ENCODE measurements around the gene TNIK. TPM values are rescaled to one million over a fixed set of nuclear protein-coding genes. Genes with fewer than 3 reads are reported as not detected.
A peak's percentile ranks its signal among the peaks of the same experiment; 100 is the strongest.
"Not testable (repeated sequence)": the region's sequence is repeated elsewhere in the genome, so short reads cannot be mapped to it uniquely, and the experiment has no call there.

TNIK gene
- total and polyA plus RNA-seq, 2 experiments from 2014 or later, result 14.6 to 34.3 TPM

DNA sequence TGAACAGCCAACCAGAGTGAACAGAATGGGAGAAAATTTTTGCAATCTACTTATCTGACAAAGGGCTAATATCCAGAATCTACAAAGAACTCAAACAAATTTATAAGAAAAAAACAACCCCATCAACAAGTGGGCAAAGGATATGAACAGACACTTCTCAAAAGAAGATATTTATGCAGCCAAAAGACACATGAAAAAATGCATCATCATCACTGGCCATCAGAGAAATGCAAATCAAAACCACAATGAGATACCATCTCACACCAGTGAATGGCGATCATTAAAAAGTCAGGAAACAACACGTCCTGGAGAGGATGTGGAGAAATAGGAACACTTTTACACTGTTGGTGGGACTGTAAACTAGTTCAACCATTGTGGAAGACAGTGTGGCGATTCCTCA lies 341.2 kb downstream of the TNIK start:
- Mint-ChIP-seq H3K36me3 (ENCODE audit: low read depth) (peaks cover 53% of the 10 kb centered on the region), H3K4me1 (peaks cover 16% of the 10 kb centered on the region), H3K9me3 (peaks cover 10% of the 10 kb centered on the region; the same call in 2 of the 3 replicates)
- not testable (repeated sequence) for H3K4me3 Mint-ChIP-seq; H4K20me1 ChIP-seq (replicated peaks; ENCODE audit: insufficient read depth); H3K9me2 ChIP-seq (ENCODE audit: insufficient read depth); H3K4me2 ChIP-seq; H3K27me3 ChIP-seq (ENCODE audit: insufficient read depth); H3F3A ChIP-seq (replicated peaks; ENCODE audit: low read depth); H3K27ac ChIP-seq (ENCODE audit: low read depth); H3K27me3 Mint-ChIP-seq (ENCODE audit: insufficient read depth, low read depth, poor library complexity); H3K36me3 ChIP-seq (ENCODE audit: insufficient read depth); H3K79me2 ChIP-seq (replicated peaks; ENCODE audit: insufficient read depth); H2AFZ ChIP-seq; ATAC-seq; DNase-seq (ENCODE audit: low spot score); H3K27ac Mint-ChIP-seq; H3K4me3 ChIP-seq
- 0 out of 2 replicates have a peak, but pooled peaks cover 17% of the 10 kb centered on the region for H3K4me1 ChIP-seq (ENCODE audit: insufficient read depth)

DNA sequence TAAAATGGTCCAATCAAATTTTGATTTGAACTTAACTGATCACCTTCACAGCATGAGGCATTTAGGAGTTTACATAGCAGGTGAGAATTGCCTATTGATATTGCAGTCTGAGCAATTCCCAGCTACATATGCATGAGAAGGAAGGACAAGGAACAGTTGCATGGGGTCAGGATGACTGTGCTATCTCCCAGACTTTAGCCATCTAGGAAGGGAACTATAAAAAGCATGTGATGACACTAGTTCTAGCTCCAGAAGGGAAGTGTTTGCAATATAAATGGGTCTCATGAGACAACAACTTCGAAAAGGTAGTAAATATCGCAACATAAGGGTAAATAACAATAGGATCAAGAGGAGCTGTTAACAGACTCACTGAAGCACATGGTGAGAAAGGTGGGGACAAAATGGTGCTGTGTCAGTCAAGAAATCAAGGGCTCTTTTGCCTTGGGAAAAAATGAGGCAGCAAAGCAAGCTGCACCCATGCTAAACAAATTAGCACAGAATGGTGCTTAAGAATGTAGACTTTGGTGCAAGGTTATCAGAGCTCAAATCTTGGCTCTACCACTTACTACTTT lies 343.3 kb downstream of the TNIK start:
- no peaks in the 10 kb centered on the region for H3K79me2 ChIP-seq (replicated peaks; ENCODE audit: insufficient read depth)
- no peaks in the 10 kb centered on the region for H3K9me2 ChIP-seq (ENCODE audit: insufficient read depth)
- ATAC-seq (peak; percentile 75), DNase-seq (ENCODE audit: low spot score) (peak; percentile 28)
- 0 out of 2 replicates have a peak, but pooled peaks cover 17% of the 10 kb centered on the region for H3K4me1 ChIP-seq (ENCODE audit: insufficient read depth)
- Mint-ChIP-seq H3K27ac (peak overlapping the region; percentile 98), H3K4me3 (no peak overlapping the region), H3K9me3 (peaks cover 10% of the 10 kb centered on the region; the same call in 2 of the 3 replicates), H3K4me1 (peaks cover 16% of the 10 kb centered on the region), H3K27me3 (ENCODE audit: insufficient read depth, low read depth, poor library complexity) (peaks cover 7% of the 10 kb centered on the region), H3K36me3 (ENCODE audit: low read depth) (peaks cover 43% of the 10 kb centered on the region)
- H3K36me3 ChIP-seq (ENCODE audit: insufficient read depth), result no peaks in the 10 kb centered on the region
- no peak overlapping the region for H3K4me2 ChIP-seq
- H3K27me3 ChIP-seq (ENCODE audit: insufficient read depth), result no peaks in the 10 kb centered on the region
- no peaks in the 10 kb centered on the region for H4K20me1 ChIP-seq (replicated peaks; ENCODE audit: insufficient read depth)
- no peak overlapping the region for H2AFZ ChIP-seq
- no peak for TF ChIP-seq POLR2AphosphoS5 (IDR thresholded peaks at IDR 0.05; ENCODE audit: low read depth)
- TF ChIP-seq STAT1 (IDR thresholded peaks at IDR 0.05; ENCODE audit: unreplicated experiment), result no peak
- TF ChIP-seq, protein P1, sequence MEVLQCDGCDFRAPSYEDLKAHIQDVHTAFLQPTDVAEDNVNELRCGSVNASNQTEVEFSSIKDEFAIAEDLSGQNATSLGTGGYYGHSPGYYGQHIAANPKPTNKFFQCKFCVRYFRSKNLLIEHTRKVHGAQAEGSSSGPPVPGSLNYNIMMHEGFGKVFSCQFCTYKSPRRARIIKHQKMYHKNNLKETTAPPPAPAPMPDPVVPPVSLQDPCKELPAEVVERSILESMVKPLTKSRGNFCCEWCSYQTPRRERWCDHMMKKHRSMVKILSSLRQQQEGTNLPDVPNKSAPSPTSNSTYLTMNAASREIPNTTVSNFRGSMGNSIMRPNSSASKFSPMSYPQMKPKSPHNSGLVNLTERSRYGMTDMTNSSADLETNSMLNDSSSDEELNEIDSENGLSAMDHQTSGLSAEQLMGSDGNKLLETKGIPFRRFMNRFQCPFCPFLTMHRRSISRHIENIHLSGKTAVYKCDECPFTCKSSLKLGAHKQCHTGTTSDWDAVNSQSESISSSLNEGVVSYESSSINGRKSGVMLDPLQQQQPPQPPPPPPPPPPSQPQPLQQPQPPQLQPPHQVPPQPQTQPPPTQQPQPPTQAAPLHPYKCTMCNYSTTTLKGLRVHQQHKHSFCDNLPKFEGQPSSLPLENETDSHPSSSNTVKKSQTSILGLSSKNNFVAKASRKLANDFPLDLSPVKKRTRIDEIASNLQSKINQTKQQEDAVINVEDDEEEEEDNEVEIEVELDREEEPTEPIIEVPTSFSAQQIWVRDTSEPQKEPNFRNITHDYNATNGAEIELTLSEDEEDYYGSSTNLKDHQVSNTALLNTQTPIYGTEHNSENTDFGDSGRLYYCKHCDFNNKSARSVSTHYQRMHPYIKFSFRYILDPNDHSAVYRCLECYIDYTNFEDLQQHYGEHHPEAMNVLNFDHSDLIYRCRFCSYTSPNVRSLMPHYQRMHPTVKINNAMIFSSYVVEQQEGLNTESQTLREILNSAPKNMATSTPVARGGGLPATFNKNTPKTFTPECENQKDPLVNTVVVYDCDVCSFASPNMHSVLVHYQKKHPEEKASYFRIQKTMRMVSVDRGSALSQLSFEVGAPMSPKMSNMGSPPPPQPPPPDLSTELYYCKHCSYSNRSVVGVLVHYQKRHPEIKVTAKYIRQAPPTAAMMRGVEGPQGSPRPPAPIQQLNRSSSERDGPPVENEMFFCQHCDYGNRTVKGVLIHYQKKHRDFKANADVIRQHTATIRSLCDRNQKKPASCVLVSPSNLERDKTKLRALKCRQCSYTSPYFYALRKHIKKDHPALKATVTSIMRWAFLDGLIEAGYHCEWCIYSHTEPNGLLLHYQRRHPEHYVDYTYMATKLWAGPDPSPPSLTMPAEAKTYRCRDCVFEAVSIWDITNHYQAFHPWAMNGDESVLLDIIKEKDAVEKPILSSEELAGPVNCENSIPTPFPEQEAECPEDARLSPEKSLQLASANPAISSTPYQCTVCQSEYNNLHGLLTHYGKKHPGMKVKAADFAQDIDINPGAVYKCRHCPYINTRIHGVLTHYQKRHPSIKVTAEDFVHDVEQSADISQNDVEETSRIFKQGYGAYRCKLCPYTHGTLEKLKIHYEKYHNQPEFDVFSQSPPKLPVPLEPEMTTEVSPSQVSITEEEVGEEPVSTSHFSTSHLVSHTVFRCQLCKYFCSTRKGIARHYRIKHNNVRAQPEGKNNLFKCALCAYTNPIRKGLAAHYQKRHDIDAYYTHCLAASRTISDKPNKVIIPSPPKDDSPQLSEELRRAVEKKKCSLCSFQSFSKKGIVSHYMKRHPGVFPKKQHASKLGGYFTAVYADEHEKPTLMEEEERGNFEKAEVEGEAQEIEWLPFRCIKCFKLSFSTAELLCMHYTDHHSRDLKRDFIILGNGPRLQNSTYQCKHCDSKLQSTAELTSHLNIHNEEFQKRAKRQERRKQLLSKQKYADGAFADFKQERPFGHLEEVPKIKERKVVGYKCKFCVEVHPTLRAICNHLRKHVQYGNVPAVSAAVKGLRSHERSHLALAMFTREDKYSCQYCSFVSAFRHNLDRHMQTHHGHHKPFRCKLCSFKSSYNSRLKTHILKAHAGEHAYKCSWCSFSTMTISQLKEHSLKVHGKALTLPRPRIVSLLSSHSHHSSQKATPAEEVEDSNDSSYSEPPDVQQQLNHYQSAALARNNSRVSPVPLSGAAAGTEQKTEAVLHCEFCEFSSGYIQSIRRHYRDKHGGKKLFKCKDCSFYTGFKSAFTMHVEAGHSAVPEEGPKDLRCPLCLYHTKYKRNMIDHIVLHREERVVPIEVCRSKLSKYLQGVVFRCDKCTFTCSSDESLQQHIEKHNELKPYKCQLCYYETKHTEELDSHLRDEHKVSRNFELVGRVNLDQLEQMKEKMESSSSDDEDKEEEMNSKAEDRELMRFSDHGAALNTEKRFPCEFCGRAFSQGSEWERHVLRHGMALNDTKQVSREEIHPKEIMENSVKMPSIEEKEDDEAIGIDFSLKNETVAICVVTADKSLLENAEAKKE (CRISPR knock-in tag; IDR thresholded peaks at IDR 0.05), result peak; percentile 64
- no peak for TF ChIP-seq NANOG (IDR thresholded peaks at IDR 0.05; ENCODE audit: borderline replicate concordance)
- H3K27ac ChIP-seq (ENCODE audit: low read depth), result no peak overlapping the region
- no peak overlapping the region for H3K4me3 ChIP-seq
- no peaks in the 10 kb centered on the region for H3F3A ChIP-seq (replicated peaks; ENCODE audit: low read depth)
